Muscle of back (tissue), 11 donors: ENCODE results near the gene CCDC190. TPM values are rescaled to one million over a fixed set of nuclear protein-coding genes. Genes with fewer than 3 reads are reported as not detected.
"Not testable (repeated sequence)": the region's sequence is repeated elsewhere in the genome, so short reads cannot be mapped to it uniquely, and the experiment has no call there.

Experiments used
- DNase-seq, 3 donors: peaks; one replicate each; pipeline versions ENCODE4 v3.0.0 to v3.0.0-alpha.2; 2013
- polyA plus RNA-seq, 10 donors: library from polyadenylated mRNA; unstranded; fragments of 120-200 nt; gene quantifications; one replicate each; pipeline ENCODE4 v1.2.1, GENCODE V29; 2013; ENCODE audit not compliant: insufficient read length in 10 of 10

The CCDC190 gene
- polyA plus RNA-seq, 10 donors, result 1.3 to 10.5 (median 4.6) TPM

- peak in 2 of 3 donors; percentile 34 to 43 for DNase-seq
Measured at GRCh38 chr1:162878000-162878596, 17.1 kb upstream of the CCDC190 start.

GRCh38 chr1:162877412-162877811 is 16.4 kb upstream of the CCDC190 start:
- no peak for DNase-seq

GRCh38 chr1:162876751-162877150 is 15.8 kb upstream of the CCDC190 start:
- no peak for DNase-seq

GRCh38 chr1:162873671-162874666 is 13.0 kb upstream of the CCDC190 start:
- DNase-seq, result no peak

- no peak for DNase-seq
Measured at GRCh38 chr1:162872981-162873380, 12.0 kb upstream of the CCDC190 start.

- not testable (repeated sequence) for DNase-seq
Measured at GRCh38 chr1:162871417-162871816, 10.4 kb upstream of the CCDC190 start.

GRCh38 chr1:162868972-162869371 is 8.0 kb upstream of the CCDC190 start:
- DNase-seq, result no peak

- DNase-seq, result no peak
Measured at GRCh38 chr1:162861625-162862024, 650 bp upstream of the CCDC190 start.

- no peak for DNase-seq
Measured at GRCh38 chr1:162859191-162859590, 1.8 kb downstream of the CCDC190 start.

- DNase-seq, result no peak
Measured at GRCh38 chr1:162857850-162858249, 3.1 kb downstream of the CCDC190 start.

GRCh38 chr1:162856260-162856659 is 4.7 kb downstream of the CCDC190 start:
- peak in 1 of 3 donors; percentile 72 for DNase-seq

GRCh38 chr1:162855461-162856150 is 5.4 kb downstream of the CCDC190 start:
- no peak for DNase-seq

GRCh38 chr1:162854245-162854882 is 6.6 kb downstream of the CCDC190 start:
- DNase-seq, result peak; percentile 37 to 67 (median 52)

GRCh38 chr1:162851341-162851740 is 9.6 kb downstream of the CCDC190 start:
- no peak for DNase-seq

- DNase-seq, result no peak
Measured at GRCh38 chr1:162849711-162850110, 11.3 kb downstream of the CCDC190 start.

- peak; percentile 62 to 70 (median 68) for DNase-seq
Measured at GRCh38 chr1:162847839-162848453, 13.0 kb downstream of the CCDC190 start.

- DNase-seq, result no peak
Measured at GRCh38 chr1:162846256-162847212, 14.4 kb downstream of the CCDC190 start.

GRCh38 chr1:162844153-162844552 is 16.8 kb downstream of the CCDC190 start:
- DNase-seq, result no peak

- peak in 1 of 3 donors; percentile 22 for DNase-seq
Measured at GRCh38 chr1:162840250-162840839, 20.6 kb downstream of the CCDC190 start.

- no peak for DNase-seq
Measured at GRCh38 chr1:162838863-162839262, 22.1 kb downstream of the CCDC190 start.
